ENCODE data around the gene CRYAB. TPM values are rescaled to one million over a fixed set of nuclear protein-coding genes. Genes with fewer than 3 reads are reported as not detected.

The CRYAB gene, protein sequence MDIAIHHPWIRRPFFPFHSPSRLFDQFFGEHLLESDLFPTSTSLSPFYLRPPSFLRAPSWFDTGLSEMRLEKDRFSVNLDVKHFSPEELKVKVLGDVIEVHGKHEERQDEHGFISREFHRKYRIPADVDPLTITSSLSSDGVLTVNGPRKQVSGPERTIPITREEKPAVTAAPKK
- total RNA-seq, result 10 to 100 TPM; 10.4 to 61.0 TPM

- DNase-seq, result peak; percentile 63 to 76 (median 73)
- H3K4me3 ChIP-seq, result no peak within 1 kb of the TSS
- peak within 1 kb of the TSS; percentile 32 to 85 (median 74) for H3K27ac ChIP-seq
- peak; percentile 77 for ATAC-seq
- H3K36me3 ChIP-seq (replicated peaks in 1 of 2; ENCODE audit: insufficient read depth in 1 of 2, low read depth in 2 of 2), result no peaks in the 10 kb centered on the region
- no peaks in the 10 kb centered on the region for H3K27me3 ChIP-seq
- intact Hi-C loops (cut with DNase I), result no loop called here
- WGBS, 2 donors, result 24 to 41% methylated on average over 12 to 17 of the region's 17 CpGs
- H3K9me3 ChIP-seq, result no peaks in the 10 kb centered on the region
- TF ChIP-seq POLR2A (IDR thresholded peaks at IDR 0.05), result peak in 2 of 3 donors; percentile 46 to 48
- TF ChIP-seq CTCF (IDR thresholded peaks at IDR 0.05), result no peak
- H3K4me1 ChIP-seq, result peaks cover 37% of the 10 kb centered on the region
Measured at GRCh38 chr11:111911563-111912401, at the start of gene CRYAB. TSS of gene CRYAB (minus strand) at chr11:111911770. CDS start at chr11:111911724, 46 bp downstream.

DNA sequence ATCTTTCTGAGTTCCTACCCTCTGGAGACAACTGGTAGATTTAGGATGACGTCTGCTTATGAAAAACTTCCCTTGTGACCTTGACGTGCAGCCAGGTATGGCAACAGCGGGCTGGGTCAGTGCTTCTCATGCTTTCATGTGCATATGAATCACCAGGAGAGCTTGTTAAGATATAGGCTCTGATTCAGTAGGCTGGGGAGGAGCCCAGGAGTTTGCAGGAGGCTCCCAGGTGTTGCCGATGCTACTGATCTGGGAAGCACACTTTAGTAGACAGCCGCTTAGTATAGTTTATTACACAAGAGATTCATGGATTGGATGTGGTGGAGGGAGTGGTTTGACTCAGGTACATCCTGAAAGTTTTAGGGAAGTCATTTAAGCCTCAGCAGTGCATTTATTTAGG is 49.3 kb upstream of the CRYAB start:
- no peaks in the 10 kb centered on the region for H3K9me3 ChIP-seq
- ATAC-seq, result peak; percentile 93
- 21 to 27% methylated on average over 5 of the region's 5 CpGs for WGBS, 2 donors
- no peak overlapping the region for H3K4me3 ChIP-seq
- peaks cover 18% of the 10 kb centered on the region for H3K4me1 ChIP-seq
- peak overlapping the region in 3 of 4 donors; percentile 26 to 59 (median 27) for H3K27ac ChIP-seq
- DNase-seq, result peak; percentile 60 to 88 (median 73)
- TF ChIP-seq POLR2A (IDR thresholded peaks at IDR 0.05) (peak in 2 of 3 donors; percentile 13 to 24), CTCF (IDR thresholded peaks at IDR 0.05) (no peak)
- no peaks in the 10 kb centered on the region for H3K36me3 ChIP-seq (replicated peaks in 1 of 2; ENCODE audit: insufficient read depth in 1 of 2, low read depth in 2 of 2)
- H3K27me3 ChIP-seq, result no peaks in the 10 kb centered on the region
- intact Hi-C loops (cut with DNase I), result no loop called here

- Histone ChIP-seq H3K4me3 (no peak overlapping the region), H3K9me3 (no peaks in the 10 kb centered on the region), H3K36me3 (replicated peaks in 1 of 2; ENCODE audit: insufficient read depth in 1 of 2, low read depth in 2 of 2) (no peaks in the 10 kb centered on the region), H3K4me1 (peaks cover 18% of the 10 kb centered on the region), H3K27ac (no peak overlapping the region), H3K27me3 (no peaks in the 10 kb centered on the region)
- no peak for DNase-seq
- intact Hi-C loops (cut with DNase I), result no loop called here
- no peak for TF ChIP-seq POLR2A (IDR thresholded peaks at IDR 0.05)
- TF ChIP-seq CTCF (IDR thresholded peaks at IDR 0.05), result no peak
- WGBS, 2 donors, result 83 to 91% methylated on average over 7 to 11 of the region's 12 CpGs
- ATAC-seq, result no peak
Measured at GRCh38 chr11:111957663-111958444, 46.3 kb upstream of the CRYAB start.

DNA sequence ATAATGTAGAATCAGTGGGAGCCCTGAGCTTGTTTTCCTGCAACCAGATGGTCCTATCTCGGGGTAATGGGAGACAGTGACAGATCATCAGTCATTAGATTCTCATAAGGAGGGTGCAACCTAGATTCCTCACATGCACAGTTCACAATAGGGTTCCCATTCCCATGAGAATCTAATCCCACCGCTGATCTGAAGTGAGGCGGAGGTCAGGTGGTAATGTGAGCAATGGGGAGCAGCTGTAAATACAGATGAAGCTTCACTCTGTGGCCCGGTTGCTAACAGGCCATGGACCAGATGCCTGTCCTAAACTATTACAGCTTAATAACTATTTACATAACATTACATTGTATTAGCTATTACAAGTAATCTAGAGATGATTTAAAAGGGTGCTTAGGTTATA is 42.6 kb upstream of the CRYAB start:
- no peaks in the 10 kb centered on the region for H3K27me3 ChIP-seq
- intact Hi-C loops (cut with DNase I), result no loop called here
- TF ChIP-seq CTCF (IDR thresholded peaks at IDR 0.05) (no peak), POLR2A (IDR thresholded peaks at IDR 0.05) (no peak)
- ATAC-seq (no peak), DNase-seq (no peak)
- H3K27ac ChIP-seq, result no peak overlapping the region
- no peak overlapping the region for H3K4me3 ChIP-seq
- H3K4me1 ChIP-seq, result no peaks in the 10 kb centered on the region
- H3K36me3 ChIP-seq (replicated peaks in 1 of 2; ENCODE audit: insufficient read depth in 1 of 2, low read depth in 2 of 2), result no peaks in the 10 kb centered on the region
- H3K9me3 ChIP-seq, result no peaks in the 10 kb centered on the region
- 91 to 95% methylated on average over 4 of the region's 4 CpGs for WGBS, 2 donors
